Measurements from ENCODE around the gene AK2. TPM values are rescaled to one million over a fixed set of nuclear protein-coding genes. Genes with fewer than 3 reads are reported as not detected.

The AK2 gene
- total and polyA plus RNA-seq, 2 donors (not counting 3 experiments of a cell fraction or from before 2014, with no cell fraction given): 107 to 134 TPM

- BruUV-seq (replicated peaks): no TSS peak
- H4K20me1 ChIP-seq (replicated peaks; ENCODE audit: control insufficient read depth, extremely low read depth, insufficient read depth, low read length): no peaks in the 10 kb centered on the region
- no peaks in the 10 kb centered on the region for H3K9me1 ChIP-seq (replicated peaks; ENCODE audit: control insufficient read depth, extremely low read depth, insufficient read depth, low read length)
- intact Hi-C loops (cut with micrococcal nuclease) (no loop called here), dilution Hi-C loops (cut with MboI; ENCODE audit: extremely low pct_ligation_motif_present, low sequenced_read_pairs) (no loop called here)
- no peak overlapping the region for H2AFZ ChIP-seq (ENCODE audit: low read depth, low read length)
- H3K4me1 ChIP-seq (ENCODE audit: control insufficient read depth, extremely low read depth, insufficient read depth, low read length): no peaks in the 10 kb centered on the region
- DNase-seq (ENCODE audit: low read depth, low spot score) (no peak), FAIRE-seq (no peak)
- no peak overlapping the region for H3K9ac ChIP-seq (replicated peaks; ENCODE audit: extremely low read depth, insufficient read depth, low read length)
- POLR2A ChIA-PET: no interaction called here
- no peaks in the 10 kb centered on the region for H3K9me3 ChIP-seq (replicated peaks; ENCODE audit: control insufficient read depth, insufficient read depth, low read length)
- H3K27me3 ChIP-seq (ENCODE audit: control insufficient read depth in 2 of 2, insufficient read depth in 2 of 2, low read length in 2 of 2): no peaks in the 10 kb centered on the region
- CTCF ChIA-PET: interaction anchor here (1.3 to 3.4 kb wide), 3 partner anchors 28 to 36 kb away, joined by 3 to 12 read pairs (median 6); no protein-coding TSS in a partner anchor
- TF ChIP-seq CTCF (IDR thresholded peaks at IDR 0.05; ENCODE audit: extremely low read depth in 1 of 2, insufficient read depth in 1 of 2, low read depth in 1 of 2, low read length in 2 of 2): no peak
- no peak for TF ChIP-seq EZH2 (IDR thresholded peaks at IDR 0.05; ENCODE audit: borderline replicate concordance, low read depth, low read length, severe bottlenecking)
- no peak for TF ChIP-seq FOS (IDR thresholded peaks at IDR 0.05; ENCODE audit: borderline replicate concordance, insufficient read depth, low read length)
- no peak for TF ChIP-seq MAX (IDR thresholded peaks at IDR 0.05; ENCODE audit: insufficient read depth, insufficient read length)
- TF ChIP-seq JUN (IDR thresholded peaks at IDR 0.05; ENCODE audit: borderline replicate concordance, insufficient read depth, insufficient read length, low read depth): no peak
- TF ChIP-seq POLR2A (IDR thresholded peaks at IDR 0.05; ENCODE audit: low read depth, low read length): no peak
- no peak for TF ChIP-seq GATA2 (IDR thresholded peaks at IDR 0.05; ENCODE audit: insufficient read depth, insufficient read length, low read depth, low read length)
- no peak for TF ChIP-seq MYC (IDR thresholded peaks at IDR 0.05; ENCODE audit: low read depth, low read length)
- TF ChIP-seq POLR2AphosphoS5 (IDR thresholded peaks at IDR 0.05; ENCODE audit: insufficient read depth, low read depth, low read length): no peak
- H3K4me2 ChIP-seq (ENCODE audit: insufficient read depth, low read length): no peak overlapping the region
- H3K36me3 ChIP-seq (ENCODE audit: control insufficient read depth in 2 of 2, extremely low read depth in 1 of 2, insufficient read depth in 2 of 2, low read length in 2 of 2): no peaks in the 10 kb centered on the region
- H3K27ac ChIP-seq (ENCODE audit: insufficient read depth, low read depth, low read length): no peak overlapping the region
- H3K79me2 ChIP-seq (ENCODE audit: control insufficient read depth, insufficient read depth, low read length): no peaks in the 10 kb centered on the region
- H3K4me3 ChIP-seq (replicated peaks in 1 of 3; ENCODE audit: insufficient read depth in 1 of 3, low read depth in 1 of 3, low read length in 3 of 3): no peak overlapping the region
Observed at GRCh38 chr1:32969566-32969965, 67.1 kb downstream of the AK2 start.
